Esophagus squamous epithelium (tissue), 4 donors: ENCODE results near the gene FRMD4A.

Experiments used
- CTCF ChIP-seq, 6 experiments: fragments of 450-650 bp in 4 of 6; fragments of 200-600 bp in 2 of 6; sonication (generic) in 2 of 6; IDR thresholded peaks; one replicate each; pipeline ENCODE4 v1.5.1; 2016 to 2019; ENCODE audit warnings: antibody characterized with exemption in 6 of 6, mild to moderate bottlenecking in 4 of 6, moderate library complexity in 4 of 6
- POLR2A ChIP-seq, 4 donors: fragments of 450-650 bp; IDR thresholded peaks; one replicate each; pipeline ENCODE4 v1.6.1; 2017; ENCODE audit warnings: antibody characterized with exemption in 4 of 4, mild to moderate bottlenecking in 4 of 4, moderate library complexity in 3 of 4

GRCh38 chr10:13892871-13893270 lies 437.9 kb downstream of the FRMD4A start:
- TF ChIP-seq POLR2A (IDR thresholded peaks at IDR 0.05) (no peak), CTCF (IDR thresholded peaks at IDR 0.05) (no peak)
